Esophagus squamous epithelium (tissue), 5 donors: ENCODE data around the gene ADGRF4. TPM values are rescaled to one million over a fixed set of nuclear protein-coding genes. Genes with fewer than 3 reads are reported as not detected.

Experiments
- DNase-seq: peaks from one replicate; lab custom pipeline; 2025; lab: John Stamatoyannopoulos, UW
- H3K27ac ChIP-seq, 4 donors: fragments of 200-600 bp; sonication (generic); one replicate each; pipeline ENCODE4 v1.5.1; 2016 to 2019; ENCODE audit warnings: mild to moderate bottlenecking in 1 of 4
- H3K27me3 ChIP-seq, 4 donors: fragments of 200-600 bp; sonication (generic); 1 replicate in 3 of 4; 2 replicates in 1 of 4; pipeline versions ENCODE4 v1.5.1 to v1.6.0; 2017 to 2021; ENCODE audit warnings: antibody characterized with exemption in 1 of 4
- H3K36me3 ChIP-seq, 3 donors: fragments of 200-600 bp; sonication (generic); one replicate each; pipeline ENCODE4 v1.5.1; 2016 to 2019
- H3K4me1 ChIP-seq, 3 donors: fragments of 200-600 bp; sonication (generic); one replicate each; pipeline ENCODE4 v1.5.1; 2017 to 2019
- H3K4me3 ChIP-seq, 4 donors: fragments of 200-600 bp; sonication (generic); 1 replicate in 3 of 4; 2 replicates in 1 of 4; pipeline ENCODE4 v1.5.1; 2016 to 2019; ENCODE audit warnings: mild to moderate bottlenecking in 2 of 4, moderate library complexity in 1 of 4
- H3K9me3 ChIP-seq, 3 donors: fragments of 200-600 bp; sonication (generic); one replicate each; pipeline ENCODE4 v1.5.1; 2016 to 2019
- POLR2A ChIP-seq, 4 donors: fragments of 450-650 bp; IDR thresholded peaks; one replicate each; pipeline ENCODE4 v1.6.1; 2017; ENCODE audit warnings: antibody characterized with exemption in 4 of 4, mild to moderate bottlenecking in 4 of 4, moderate library complexity in 3 of 4
- WGBS, 2 donors: methylation state at CpG; one replicate each; pipeline ENCODE4 v1.1.5; 2018; 5-methylcytosine and 5-hydroxymethylcytosine counted together
- intact Hi-C: fragments of 100-400 bp; cut with DNase I; formaldehyde crosslinking; loops from one replicate; pipeline ENCODE4 v1.15.0; 2022
- total RNA-seq, 4 donors: library from RNA; depleted of rRNA; stranded (reverse); fragments of >200 nt; gene quantifications; one replicate each; pipeline ENCODE4 v1.1.0, GENCODE V29; 2016
- TF ChIP-seq, protein P1 (sequence below), 6 experiments: fragments of 450-650 bp in 4 of 6; fragments of 200-600 bp in 2 of 6; sonication (generic) in 2 of 6; IDR thresholded peaks; one replicate each; pipeline ENCODE4 v1.5.1; 2016 to 2019; ENCODE audit warnings: antibody characterized with exemption in 6 of 6, mild to moderate bottlenecking in 4 of 6, moderate library complexity in 4 of 6
- donor health status: DM: yes; HTN: yes; CAD: no.

The ADGRF4 gene
- total RNA-seq, 4 donors from 2014 or later: 16.8 to 26.1 (median 19.3) TPM

DNA sequence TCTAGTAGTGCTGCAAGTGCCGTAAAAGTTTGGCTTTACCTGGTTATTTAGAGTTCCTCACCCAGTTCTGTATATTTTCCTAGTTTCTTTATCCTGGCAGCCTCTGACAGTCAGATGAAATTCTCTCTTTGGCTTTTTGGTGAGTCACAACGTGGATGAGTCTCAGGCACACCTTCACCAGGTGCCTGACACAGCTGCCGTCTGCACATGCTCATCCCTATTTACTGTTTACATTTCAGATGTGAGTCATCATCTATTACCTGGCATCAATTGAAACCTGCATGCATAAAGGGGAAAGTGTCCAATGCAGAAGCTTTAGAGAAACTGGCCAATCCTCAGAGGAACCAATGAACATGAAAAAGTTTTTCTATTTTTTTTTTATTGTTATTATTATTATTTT lies 33.3 kb upstream of the ADGRF4 start:
- Histone ChIP-seq H3K9me3 (no peaks in the 10 kb centered on the region), H3K27ac (peak overlapping the region in 1 of 4 donors; percentile 17), H3K4me1 (peaks cover 4 to 53% (median 4%) of the 10 kb centered on the region in 3 donors), H3K4me3 (no peak overlapping the region), H3K36me3 (no peaks in the 10 kb centered on the region), H3K27me3 (peaks cover 0 to 4% (median 0%) of the 10 kb centered on the region in 4 donors)
- TF ChIP-seq, protein P1, sequence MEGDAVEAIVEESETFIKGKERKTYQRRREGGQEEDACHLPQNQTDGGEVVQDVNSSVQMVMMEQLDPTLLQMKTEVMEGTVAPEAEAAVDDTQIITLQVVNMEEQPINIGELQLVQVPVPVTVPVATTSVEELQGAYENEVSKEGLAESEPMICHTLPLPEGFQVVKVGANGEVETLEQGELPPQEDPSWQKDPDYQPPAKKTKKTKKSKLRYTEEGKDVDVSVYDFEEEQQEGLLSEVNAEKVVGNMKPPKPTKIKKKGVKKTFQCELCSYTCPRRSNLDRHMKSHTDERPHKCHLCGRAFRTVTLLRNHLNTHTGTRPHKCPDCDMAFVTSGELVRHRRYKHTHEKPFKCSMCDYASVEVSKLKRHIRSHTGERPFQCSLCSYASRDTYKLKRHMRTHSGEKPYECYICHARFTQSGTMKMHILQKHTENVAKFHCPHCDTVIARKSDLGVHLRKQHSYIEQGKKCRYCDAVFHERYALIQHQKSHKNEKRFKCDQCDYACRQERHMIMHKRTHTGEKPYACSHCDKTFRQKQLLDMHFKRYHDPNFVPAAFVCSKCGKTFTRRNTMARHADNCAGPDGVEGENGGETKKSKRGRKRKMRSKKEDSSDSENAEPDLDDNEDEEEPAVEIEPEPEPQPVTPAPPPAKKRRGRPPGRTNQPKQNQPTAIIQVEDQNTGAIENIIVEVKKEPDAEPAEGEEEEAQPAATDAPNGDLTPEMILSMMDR (IDR thresholded peaks at IDR 0.05): no peak
- TF ChIP-seq POLR2A (IDR thresholded peaks at IDR 0.05): no peak
- WGBS, 2 donors: 22 to 41% methylated on average over 3 of the region's 3 CpGs
- DNase-seq: no peak
- intact Hi-C loops: no loop called here

DNA sequence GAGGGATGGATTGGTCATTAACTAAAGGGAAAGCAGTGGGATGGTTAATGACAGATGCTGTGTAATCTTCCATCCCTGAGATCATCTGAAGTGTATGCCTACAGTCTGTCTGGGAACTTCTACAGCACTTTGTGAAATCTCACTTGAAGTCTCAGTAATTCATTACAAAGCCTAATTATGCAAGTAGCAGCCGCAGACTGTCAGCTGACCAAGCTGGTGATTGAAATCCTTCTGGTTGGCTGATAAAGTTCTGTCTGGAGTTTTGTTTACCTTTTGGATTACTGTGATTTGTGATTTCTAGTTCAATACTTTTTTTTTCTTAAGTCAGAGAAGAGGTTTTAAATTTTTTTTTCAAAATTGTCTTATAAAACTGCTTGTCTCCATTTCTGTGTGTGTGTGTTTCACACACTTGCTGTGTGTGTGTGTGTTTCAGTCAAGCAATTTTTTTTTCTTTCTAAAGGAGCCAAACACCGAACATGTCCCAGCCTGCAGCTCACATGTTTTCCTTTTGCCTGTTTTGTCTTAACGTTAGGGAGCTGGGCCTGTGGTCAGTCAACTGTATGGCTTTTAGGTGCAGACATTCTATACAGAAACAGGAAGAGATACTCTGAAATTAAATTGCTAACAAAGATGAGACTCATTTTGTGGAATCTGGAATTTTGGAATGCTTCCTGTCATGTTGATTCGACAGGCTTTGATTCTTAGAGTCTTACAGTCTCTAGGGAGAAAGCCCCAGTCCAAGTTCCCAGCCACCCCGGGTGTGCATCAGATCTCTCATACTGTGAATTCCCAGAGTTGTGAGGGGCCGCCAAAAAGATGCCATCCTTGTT lies 28.5 kb upstream of the ADGRF4 start:
- TF ChIP-seq, protein P1 (IDR thresholded peaks at IDR 0.05): no peak
- no peaks in the 10 kb centered on the region for H3K36me3 ChIP-seq
- H3K4me3 ChIP-seq: no peak overlapping the region
- no peak for DNase-seq
- peaks cover 0 to 4% (median 0%) of the 10 kb centered on the region in 4 donors for H3K27me3 ChIP-seq
- H3K9me3 ChIP-seq: no peaks in the 10 kb centered on the region
- H3K27ac ChIP-seq: peak overlapping the region in 2 of 4 donors; percentile 30 to 37
- H3K4me1 ChIP-seq: peaks cover 4 to 60% (median 6%) of the 10 kb centered on the region in 3 donors
- intact Hi-C loops: no loop called here
- 18 to 24% methylated on average over 6 of the region's 6 CpGs for WGBS, 2 donors

DNA sequence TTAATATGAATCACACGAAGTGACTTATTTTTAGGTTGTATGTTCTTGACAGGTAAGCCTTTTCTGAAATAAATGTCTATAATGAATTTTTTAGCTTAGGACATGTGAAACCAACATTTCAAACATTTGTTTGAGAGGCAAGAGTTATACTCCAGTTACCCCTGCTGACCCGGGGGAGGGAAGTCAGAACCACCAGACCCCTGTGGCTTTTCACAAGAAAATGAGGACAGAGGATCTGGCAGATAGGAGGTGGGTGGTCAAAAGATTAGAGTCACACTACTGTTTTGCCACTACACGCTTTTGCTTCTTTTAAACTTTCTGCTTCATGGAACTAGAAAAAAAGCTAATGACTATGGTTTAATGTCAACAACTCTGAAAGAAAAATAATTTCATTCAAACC lies 27.5 kb upstream of the ADGRF4 start:
- DNase-seq: no peak
- H3K4me3 ChIP-seq: no peak overlapping the region
- intact Hi-C loops: no loop called here
- no peak overlapping the region for H3K27ac ChIP-seq
- no peak for TF ChIP-seq POLR2A (IDR thresholded peaks at IDR 0.05)
- TF ChIP-seq, protein P1 (IDR thresholded peaks at IDR 0.05): no peak
- WGBS, 2 donors: 46 to 50% methylated on average over 3 of the region's 3 CpGs
- peaks cover 4 to 52% (median 6%) of the 10 kb centered on the region in 3 donors for H3K4me1 ChIP-seq
- no peaks in the 10 kb centered on the region for H3K27me3 ChIP-seq
- no peaks in the 10 kb centered on the region for H3K9me3 ChIP-seq
- H3K36me3 ChIP-seq: no peaks in the 10 kb centered on the region

DNA sequence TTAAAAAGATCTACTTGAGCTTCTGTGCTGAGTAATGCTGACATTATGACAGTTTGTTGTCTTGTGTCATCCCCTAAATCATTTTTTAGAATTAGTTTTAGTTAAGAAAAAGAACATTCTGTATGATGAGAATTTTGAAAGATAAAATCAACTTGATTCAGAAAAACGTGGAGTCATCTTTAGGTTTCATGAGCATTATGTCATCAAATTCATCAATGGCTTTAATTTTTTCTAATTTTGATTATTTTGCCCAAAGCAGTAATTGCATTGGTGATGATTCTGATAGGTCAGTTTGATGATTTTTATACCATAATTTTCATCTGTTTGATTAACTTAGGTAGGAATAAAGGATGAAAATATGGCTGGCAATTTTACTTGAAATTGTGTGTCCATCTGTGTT lies 26.6 kb upstream of the ADGRF4 start:
- TF ChIP-seq, protein P1 (IDR thresholded peaks at IDR 0.05): no peak
- no peak for TF ChIP-seq POLR2A (IDR thresholded peaks at IDR 0.05)
- intact Hi-C loops: no loop called here
- 56 to 75% methylated on average over 1 of the region's 1 CpG for WGBS, 2 donors
- Histone ChIP-seq H3K9me3 (no peaks in the 10 kb centered on the region), H3K4me3 (no peak overlapping the region), H3K27me3 (no peaks in the 10 kb centered on the region), H3K36me3 (no peaks in the 10 kb centered on the region), H3K4me1 (peaks cover 4 to 52% (median 6%) of the 10 kb centered on the region in 3 donors), H3K27ac (no peak overlapping the region)
- DNase-seq: no peak

DNA sequence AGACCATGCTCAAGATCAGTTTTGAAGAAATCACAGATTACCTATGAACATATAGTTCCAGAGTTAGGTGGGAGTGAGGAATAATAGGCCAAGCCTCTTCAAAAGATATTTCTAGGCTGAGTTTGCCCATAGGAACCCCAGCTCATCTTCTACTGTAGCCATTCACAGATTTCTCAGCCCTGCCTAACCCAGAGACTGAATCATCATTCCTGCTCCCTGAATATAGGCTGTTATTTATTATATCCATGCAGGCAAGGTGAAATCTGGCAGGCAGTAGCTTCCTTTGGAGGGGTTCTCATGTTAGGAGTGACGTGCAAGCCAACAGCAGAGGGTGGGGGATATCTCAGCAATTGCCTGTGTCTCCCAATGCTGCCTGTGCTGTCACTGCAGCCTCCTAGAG lies 25.6 kb upstream of the ADGRF4 start:
- Histone ChIP-seq H3K36me3 (no peaks in the 10 kb centered on the region), H3K27me3 (no peaks in the 10 kb centered on the region), H3K4me3 (no peak overlapping the region), H3K9me3 (no peaks in the 10 kb centered on the region), H3K27ac (no peak overlapping the region), H3K4me1 (peaks cover 4 to 46% (median 6%) of the 10 kb centered on the region in 3 donors)
- no peak for DNase-seq
- WGBS, 2 donors: 62% methylated on average over 1 of the region's 1 CpG; no CpG with 5 or more reads in 1 of the 2 donors
- intact Hi-C loops: no loop called here
- TF ChIP-seq POLR2A (IDR thresholded peaks at IDR 0.05): no peak
- TF ChIP-seq, protein P1 (IDR thresholded peaks at IDR 0.05): no peak
